AG04449 (cell line): ENCODE measurements around the gene UNC93B1.

Experiments
- CTCF ChIA-PET: fragments of 350-600 bp; formaldehyde crosslinking; extraction: SDS; loops from one replicate; lab custom pipeline; 2021; ENCODE audit warnings: antibody characterized with exemption; lab: Yijun Ruan, JAX
- POLR2A ChIA-PET: fragments of 400-600, 350-600 bp; formaldehyde crosslinking; extraction: SDS; loops from one replicate; lab custom pipeline; 2020; ENCODE audit warnings: antibody characterized with exemption, inconsistent platforms; lab: Yijun Ruan, JAX
- DNase-seq: peaks from one replicate; pipeline ENCODE4 v3.0.0-alpha.2; 2010; ENCODE audit warnings: low read depth, low spot score
- H3K4me3 ChIP-seq: 2 replicates; pipeline ENCODE4 v1.5.1; 2011; ENCODE audit warnings: low read depth, mild to moderate bottlenecking, control low read depth, low read length
- TF ChIP-seq, protein P1 (sequence below): IDR thresholded peaks from one replicate; pipeline ENCODE4 v1.5.1; 2011; ENCODE audit warnings: mild to moderate bottlenecking, moderate library complexity, low read length, control low read depth, inconsistent platforms; ENCODE audit not compliant: insufficient read depth; ENCODE audit errors: missing control alignments

UNC93B1 gene, protein sequence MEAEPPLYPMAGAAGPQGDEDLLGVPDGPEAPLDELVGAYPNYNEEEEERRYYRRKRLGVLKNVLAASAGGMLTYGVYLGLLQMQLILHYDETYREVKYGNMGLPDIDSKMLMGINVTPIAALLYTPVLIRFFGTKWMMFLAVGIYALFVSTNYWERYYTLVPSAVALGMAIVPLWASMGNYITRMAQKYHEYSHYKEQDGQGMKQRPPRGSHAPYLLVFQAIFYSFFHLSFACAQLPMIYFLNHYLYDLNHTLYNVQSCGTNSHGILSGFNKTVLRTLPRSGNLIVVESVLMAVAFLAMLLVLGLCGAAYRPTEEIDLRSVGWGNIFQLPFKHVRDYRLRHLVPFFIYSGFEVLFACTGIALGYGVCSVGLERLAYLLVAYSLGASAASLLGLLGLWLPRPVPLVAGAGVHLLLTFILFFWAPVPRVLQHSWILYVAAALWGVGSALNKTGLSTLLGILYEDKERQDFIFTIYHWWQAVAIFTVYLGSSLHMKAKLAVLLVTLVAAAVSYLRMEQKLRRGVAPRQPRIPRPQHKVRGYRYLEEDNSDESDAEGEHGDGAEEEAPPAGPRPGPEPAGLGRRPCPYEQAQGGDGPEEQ

GRCh38 chr11:68003846-68004550 lies at the start of gene UNC93B1:
UNC93B1 (minus strand) TSS chr11:68004097; CDS start chr11:68004043, 54 bp downstream.
- H3K4me3 ChIP-seq, result peak within 1 kb of the TSS; percentile 69
- ChIA-PET CTCF (interaction anchor here (1.0 to 2.6 kb wide), 3 partner anchors 10 to 205 kb away, joined by 3 to 11 read pairs (median 4); no protein-coding TSS in a partner anchor), POLR2A (no interaction called here)
- no peak for DNase-seq
- TF ChIP-seq, protein P1, sequence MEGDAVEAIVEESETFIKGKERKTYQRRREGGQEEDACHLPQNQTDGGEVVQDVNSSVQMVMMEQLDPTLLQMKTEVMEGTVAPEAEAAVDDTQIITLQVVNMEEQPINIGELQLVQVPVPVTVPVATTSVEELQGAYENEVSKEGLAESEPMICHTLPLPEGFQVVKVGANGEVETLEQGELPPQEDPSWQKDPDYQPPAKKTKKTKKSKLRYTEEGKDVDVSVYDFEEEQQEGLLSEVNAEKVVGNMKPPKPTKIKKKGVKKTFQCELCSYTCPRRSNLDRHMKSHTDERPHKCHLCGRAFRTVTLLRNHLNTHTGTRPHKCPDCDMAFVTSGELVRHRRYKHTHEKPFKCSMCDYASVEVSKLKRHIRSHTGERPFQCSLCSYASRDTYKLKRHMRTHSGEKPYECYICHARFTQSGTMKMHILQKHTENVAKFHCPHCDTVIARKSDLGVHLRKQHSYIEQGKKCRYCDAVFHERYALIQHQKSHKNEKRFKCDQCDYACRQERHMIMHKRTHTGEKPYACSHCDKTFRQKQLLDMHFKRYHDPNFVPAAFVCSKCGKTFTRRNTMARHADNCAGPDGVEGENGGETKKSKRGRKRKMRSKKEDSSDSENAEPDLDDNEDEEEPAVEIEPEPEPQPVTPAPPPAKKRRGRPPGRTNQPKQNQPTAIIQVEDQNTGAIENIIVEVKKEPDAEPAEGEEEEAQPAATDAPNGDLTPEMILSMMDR, result no peak

GRCh38 chr11:68053117-68053516 lies 49.2 kb upstream of the UNC93B1 start:
- POLR2A ChIA-PET, result interaction anchor here (3.9 kb wide), 1 partner anchor 10 kb away, joined by 17 read pairs; no protein-coding TSS in a partner anchor

DNA sequence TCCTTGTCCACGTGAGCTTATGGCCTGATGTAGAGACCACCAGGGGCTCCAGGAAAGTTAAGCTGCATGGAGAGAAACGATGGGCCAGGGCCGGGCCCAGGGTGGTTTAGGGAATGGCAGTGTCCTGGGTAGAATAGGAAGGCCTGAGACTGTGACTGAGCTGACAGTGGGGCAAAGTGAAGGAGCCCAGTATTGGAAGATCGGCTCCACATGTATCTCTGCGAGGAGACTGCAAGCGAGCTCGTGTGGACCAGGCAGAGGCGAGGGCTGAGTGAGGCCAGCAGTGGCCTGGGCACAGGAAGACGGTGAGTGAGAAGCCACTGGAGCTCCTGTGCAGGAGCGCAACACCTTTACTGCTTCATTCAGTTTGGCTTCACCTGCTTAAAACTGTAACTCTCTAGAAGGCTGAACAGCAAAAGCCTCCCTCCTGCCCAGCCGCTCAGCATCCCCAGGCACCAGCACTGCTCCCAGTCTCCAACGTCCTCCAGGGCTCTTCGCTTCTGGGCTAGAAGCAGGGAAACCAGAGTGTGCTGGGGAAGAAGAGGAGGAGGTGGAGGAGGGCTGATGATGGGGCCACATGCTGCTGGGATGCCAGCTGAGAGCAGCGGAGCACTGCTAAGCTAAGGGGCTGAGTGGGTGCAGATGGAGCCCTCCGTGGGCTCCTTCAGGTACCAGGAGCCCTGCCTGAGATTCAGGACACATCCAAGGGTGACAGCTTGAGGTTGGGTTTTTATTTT lies 48.4 kb upstream of the UNC93B1 start:
- POLR2A ChIA-PET, result interaction anchor here (0.6 to 3.9 kb wide), 3 partner anchors 9 to 15 kb away, joined by 3 to 17 read pairs (median 3); partner anchors contain the start of gene TCIRG1
- CTCF ChIA-PET, result interaction anchor here (1.6 kb wide), 1 partner anchor 9 kb away, joined by 5 read pairs; no protein-coding TSS in a partner anchor

More at GRCh38 chr11:68053117-68053516, 49.2 kb upstream of the UNC93B1 start:
- CTCF ChIA-PET, result interaction anchor here (1.6 kb wide), 1 partner anchor 10 kb away, joined by 5 read pairs; no protein-coding TSS in a partner anchor
- no peak overlapping the region for H3K4me3 ChIP-seq
- no peak for DNase-seq
- TF ChIP-seq, protein P1, result no peak

DNA sequence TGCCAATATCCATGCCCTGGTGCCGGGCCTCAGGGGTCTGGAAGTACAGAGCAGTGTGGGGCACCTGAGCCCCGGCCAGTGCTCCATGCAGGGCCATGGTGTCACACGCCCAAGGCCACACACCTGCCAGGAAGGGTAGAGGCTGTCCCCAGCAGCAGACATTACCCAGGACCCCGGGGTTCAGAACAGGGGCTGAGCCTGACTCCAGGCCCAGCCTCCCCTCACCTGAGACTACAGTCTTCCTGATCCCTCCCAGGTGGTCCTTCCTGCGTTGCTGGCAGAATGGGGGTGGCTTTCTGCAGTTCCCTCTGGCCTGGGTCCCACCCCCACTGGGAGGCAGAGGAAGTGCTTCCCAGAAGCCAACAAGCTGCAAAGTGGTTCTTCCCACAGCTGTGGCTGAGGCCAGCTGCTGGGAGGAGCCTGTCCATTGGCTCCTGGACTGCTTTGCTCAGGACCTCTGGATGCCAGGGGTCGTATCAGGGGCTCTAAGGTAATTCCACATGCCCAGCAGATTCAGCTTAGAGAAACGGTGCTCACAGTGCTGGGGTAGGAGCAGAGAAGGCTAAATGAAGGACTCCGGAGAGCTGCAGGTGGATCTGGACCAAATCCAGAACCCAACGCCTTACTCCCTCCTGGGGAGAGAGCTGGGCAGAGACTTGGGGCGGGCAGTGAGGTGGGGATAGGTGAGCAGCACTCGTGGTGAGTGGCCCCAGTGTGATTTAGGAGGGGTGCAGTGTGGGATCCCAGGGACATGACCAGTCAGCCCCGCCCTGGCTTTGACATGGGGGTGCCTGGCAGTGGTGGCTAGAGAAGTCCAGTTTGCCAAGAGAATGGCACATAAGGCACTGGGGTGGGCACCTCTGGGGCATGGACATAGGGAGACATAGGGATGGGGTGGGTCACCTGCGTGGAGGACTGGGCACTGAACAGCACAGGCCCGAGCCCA lies 47.6 kb upstream of the UNC93B1 start:
- no peak for DNase-seq
- ChIA-PET CTCF (interaction anchor here (1.6 kb wide), 1 partner anchor 9 kb away, joined by 5 read pairs; no protein-coding TSS in a partner anchor), POLR2A (interaction anchor here (0.6 to 3.9 kb wide), 2 partner anchors 9 to 14 kb away, joined by 3 to 17 read pairs; no protein-coding TSS in a partner anchor)
- TF ChIP-seq, protein P1, result no peak
- H3K4me3 ChIP-seq, result no peak overlapping the region

More for the DNA sequence above, 48.4 kb upstream of the UNC93B1 start:
- no peak overlapping the region for H3K4me3 ChIP-seq
- no peak for DNase-seq
- TF ChIP-seq, protein P1, result no peak

GRCh38 chr11:68050371-68050841 lies 46.5 kb upstream of the UNC93B1 start:
- ChIA-PET POLR2A (no interaction called here), CTCF (no interaction called here)
- DNase-seq, result no peak
- H3K4me3 ChIP-seq, result no peak overlapping the region
- TF ChIP-seq, protein P1, result no peak
